Measurements from ENCODE around the gene CHCHD6.

CHCHD6 gene

DNA sequence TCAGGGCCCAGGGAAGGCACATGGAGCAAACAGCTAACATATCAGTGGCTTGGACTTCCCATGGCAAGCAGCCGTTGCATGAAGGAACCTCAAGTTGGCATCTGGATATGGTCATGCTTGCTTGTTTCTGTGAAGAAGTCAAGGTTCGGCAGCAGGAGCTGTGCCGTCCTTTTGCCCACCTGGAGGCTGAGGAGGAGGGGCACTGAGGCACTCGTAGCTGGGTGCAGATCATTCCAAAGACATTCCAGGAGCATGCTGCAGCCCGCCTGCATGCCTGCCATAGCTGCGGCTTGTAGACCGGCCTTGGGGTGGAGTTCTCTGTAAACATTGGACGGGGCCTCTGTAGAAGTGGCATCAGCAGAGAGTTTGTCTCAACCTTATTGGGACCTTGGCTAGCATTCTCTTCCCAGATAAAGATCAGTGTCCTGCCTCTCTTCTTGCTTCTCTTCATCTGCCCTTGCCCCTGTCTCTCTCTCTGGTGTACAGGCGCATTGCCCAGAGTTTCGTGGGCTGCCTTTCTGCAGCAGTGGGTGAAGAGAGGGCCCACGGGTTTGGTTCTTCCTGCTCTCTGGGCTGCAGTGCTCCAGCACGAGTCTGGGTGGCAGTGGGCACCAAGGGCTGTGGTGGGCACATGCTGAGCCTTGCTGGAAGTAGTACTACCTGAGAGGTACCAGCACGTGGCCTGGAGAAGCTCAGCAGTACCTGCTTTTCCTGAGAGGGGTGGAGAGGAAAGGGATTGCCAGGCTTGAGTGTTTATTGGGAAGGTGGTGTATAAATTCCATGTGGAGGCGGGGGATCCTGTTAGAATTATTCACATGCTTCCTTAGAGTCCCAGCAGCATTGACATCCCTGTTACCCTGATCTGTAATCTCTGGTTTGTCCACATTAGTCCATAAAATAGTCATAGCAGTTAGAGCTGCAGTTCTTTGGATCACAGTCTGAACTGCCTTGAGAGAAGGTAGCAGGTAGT, 49.4 kb downstream of the CHCHD6 start:
- no peaks in the 10 kb centered on the region for H3K27me3 ChIP-seq (ENCODE audit: insufficient read depth, low read length, poor library complexity)
- ATAC-seq (ENCODE audit: insufficient read depth, low read depth), result no peak
- peaks cover 36% of the 10 kb centered on the region for H4K20me1 ChIP-seq (ENCODE audit: insufficient read depth, low read length)
- no peaks in the 10 kb centered on the region for H3K36me3 ChIP-seq (ENCODE audit: insufficient read depth, low read length)
- no peak overlapping the region for H3K4me2 ChIP-seq (ENCODE audit: insufficient read depth, low read length)
- no peaks in the 10 kb centered on the region; the same call in 1 of the 2 replicates for H3K79me2 ChIP-seq (ENCODE audit: insufficient read depth, low read length)
- H3K9me3 ChIP-seq (ENCODE audit: insufficient read depth, low read length, severe bottlenecking), result no peaks in the 10 kb centered on the region
- H3K4me3 ChIP-seq (ENCODE audit: low read depth in 1 of 2, low read length in 2 of 2), result no peak overlapping the region
- no peak for TF ChIP-seq EZH2 (IDR thresholded peaks at IDR 0.05; ENCODE audit: borderline replicate concordance, low read depth, low read length, severe bottlenecking)
- TF ChIP-seq, protein P1, sequence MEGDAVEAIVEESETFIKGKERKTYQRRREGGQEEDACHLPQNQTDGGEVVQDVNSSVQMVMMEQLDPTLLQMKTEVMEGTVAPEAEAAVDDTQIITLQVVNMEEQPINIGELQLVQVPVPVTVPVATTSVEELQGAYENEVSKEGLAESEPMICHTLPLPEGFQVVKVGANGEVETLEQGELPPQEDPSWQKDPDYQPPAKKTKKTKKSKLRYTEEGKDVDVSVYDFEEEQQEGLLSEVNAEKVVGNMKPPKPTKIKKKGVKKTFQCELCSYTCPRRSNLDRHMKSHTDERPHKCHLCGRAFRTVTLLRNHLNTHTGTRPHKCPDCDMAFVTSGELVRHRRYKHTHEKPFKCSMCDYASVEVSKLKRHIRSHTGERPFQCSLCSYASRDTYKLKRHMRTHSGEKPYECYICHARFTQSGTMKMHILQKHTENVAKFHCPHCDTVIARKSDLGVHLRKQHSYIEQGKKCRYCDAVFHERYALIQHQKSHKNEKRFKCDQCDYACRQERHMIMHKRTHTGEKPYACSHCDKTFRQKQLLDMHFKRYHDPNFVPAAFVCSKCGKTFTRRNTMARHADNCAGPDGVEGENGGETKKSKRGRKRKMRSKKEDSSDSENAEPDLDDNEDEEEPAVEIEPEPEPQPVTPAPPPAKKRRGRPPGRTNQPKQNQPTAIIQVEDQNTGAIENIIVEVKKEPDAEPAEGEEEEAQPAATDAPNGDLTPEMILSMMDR (IDR thresholded peaks at IDR 0.05; ENCODE audit: borderline replicate concordance, extremely low read depth, low read length, poor library complexity, severe bottlenecking), result no peak
- H3K4me1 ChIP-seq (ENCODE audit: insufficient read depth, low read length), result no peaks in the 10 kb centered on the region
- no peak for DNase-seq
- H2AFZ ChIP-seq (ENCODE audit: low read depth, low read length), result no peak overlapping the region
- no peak overlapping the region for H3K27ac ChIP-seq (ENCODE audit: low read length)
- no peak overlapping the region for H3K9ac ChIP-seq (ENCODE audit: low read depth, low read length)

DNA sequence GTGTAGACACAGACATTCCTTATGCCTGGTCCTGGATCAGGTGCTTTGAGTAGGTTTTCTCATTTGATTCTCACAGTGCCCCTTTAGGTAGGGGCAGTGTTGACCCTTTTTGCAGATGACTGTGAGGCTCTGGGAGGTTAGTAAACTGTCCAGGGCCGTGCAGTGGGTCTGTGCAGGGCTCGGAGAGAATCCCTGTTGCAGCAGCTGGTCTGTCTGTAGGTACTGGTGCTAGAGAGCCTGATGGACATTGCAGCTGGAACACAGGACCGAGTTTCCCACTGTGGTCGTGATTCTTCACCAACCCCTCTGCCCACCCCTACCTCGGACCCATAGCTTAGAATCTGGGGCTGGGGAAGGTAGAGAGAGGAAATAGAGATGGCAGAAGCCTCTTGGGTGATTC, 51.8 kb downstream of the CHCHD6 start:
- DNase-seq (no peak), ATAC-seq (ENCODE audit: insufficient read depth, low read depth) (no peak)
- H2AFZ ChIP-seq (ENCODE audit: low read depth, low read length), result no peak overlapping the region
- H3K4me3 ChIP-seq (ENCODE audit: low read depth in 1 of 2, low read length in 2 of 2), result no peak overlapping the region
- peaks cover 33% of the 10 kb centered on the region for H4K20me1 ChIP-seq (ENCODE audit: insufficient read depth, low read length)
- no peaks in the 10 kb centered on the region for H3K36me3 ChIP-seq (ENCODE audit: insufficient read depth, low read length)
- no peaks in the 10 kb centered on the region for H3K27me3 ChIP-seq (ENCODE audit: insufficient read depth, low read length, poor library complexity)
- H3K9ac ChIP-seq (ENCODE audit: low read depth, low read length), result no peak overlapping the region
- no peak for TF ChIP-seq EZH2 (IDR thresholded peaks at IDR 0.05; ENCODE audit: borderline replicate concordance, low read depth, low read length, severe bottlenecking)
- TF ChIP-seq, protein P1 (IDR thresholded peaks at IDR 0.05; ENCODE audit: borderline replicate concordance, extremely low read depth, low read length, poor library complexity, severe bottlenecking), result no peak
- no peak overlapping the region for H3K4me2 ChIP-seq (ENCODE audit: insufficient read depth, low read length)
- H3K79me2 ChIP-seq (ENCODE audit: insufficient read depth, low read length), result no peaks in the 10 kb centered on the region; the same call in 1 of the 2 replicates
- no peaks in the 10 kb centered on the region for H3K9me3 ChIP-seq (ENCODE audit: insufficient read depth, low read length, severe bottlenecking)
- H3K27ac ChIP-seq (ENCODE audit: low read length), result no peak overlapping the region
- H3K4me1 ChIP-seq (ENCODE audit: insufficient read depth, low read length), result no peaks in the 10 kb centered on the region

DNA sequence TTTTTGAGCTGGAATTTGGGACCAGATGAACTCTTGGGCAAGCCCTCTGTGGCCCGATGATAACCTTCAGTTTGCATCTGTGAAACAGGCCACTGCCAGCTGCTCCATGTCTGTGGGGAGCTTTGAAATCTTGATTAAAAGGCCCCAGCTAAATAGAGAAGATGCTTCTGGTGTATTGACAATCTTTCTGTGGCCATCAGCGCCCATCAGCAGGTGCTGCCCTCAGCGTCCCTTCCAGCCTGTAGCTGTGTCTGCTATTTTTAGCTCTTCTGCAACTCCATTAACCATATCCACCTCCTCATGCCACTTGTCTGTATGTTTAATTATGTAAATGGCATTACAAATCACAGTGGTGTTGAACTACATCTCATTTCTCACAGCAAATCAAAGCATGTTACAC, 54.0 kb downstream of the CHCHD6 start:
- H3K36me3 ChIP-seq (ENCODE audit: insufficient read depth, low read length), result no peaks in the 10 kb centered on the region
- DNase-seq (no peak), ATAC-seq (ENCODE audit: insufficient read depth, low read depth) (no peak)
- H3K9ac ChIP-seq (ENCODE audit: low read depth, low read length), result no peak overlapping the region
- no peak overlapping the region for H3K4me3 ChIP-seq (ENCODE audit: low read depth in 1 of 2, low read length in 2 of 2)
- no peaks in the 10 kb centered on the region for H3K9me3 ChIP-seq (ENCODE audit: insufficient read depth, low read length, severe bottlenecking)
- H3K4me2 ChIP-seq (ENCODE audit: insufficient read depth, low read length), result no peak overlapping the region
- H3K27me3 ChIP-seq (ENCODE audit: insufficient read depth, low read length, poor library complexity), result no peaks in the 10 kb centered on the region
- no peak overlapping the region for H3K27ac ChIP-seq (ENCODE audit: low read length)
- H4K20me1 ChIP-seq (ENCODE audit: insufficient read depth, low read length), result peaks cover 19% of the 10 kb centered on the region; the same call in 1 of the 2 replicates
- no peaks in the 10 kb centered on the region for H3K4me1 ChIP-seq (ENCODE audit: insufficient read depth, low read length)
- H3K79me2 ChIP-seq (ENCODE audit: insufficient read depth, low read length), result no peaks in the 10 kb centered on the region
- TF ChIP-seq, protein P1 (IDR thresholded peaks at IDR 0.05; ENCODE audit: borderline replicate concordance, extremely low read depth, low read length, poor library complexity, severe bottlenecking), result no peak
- H2AFZ ChIP-seq (ENCODE audit: low read depth, low read length), result no peak overlapping the region

All from DND-41 (cell line).